Islet precursor cell (in vitro differentiated cells): ENCODE measurements around the gene PDE6B.
"Not testable (repeated sequence)": the region's sequence is repeated elsewhere in the genome, so short reads cannot be mapped to it uniquely, and the experiment has no call there.

Source experiments
- DNase-seq: peaks from one replicate; pipeline ENCODE4 v3.0.0-alpha.2; 2018

Gene PDE6B

GRCh38 chr4:687048-687970, 61.9 kb downstream of the PDE6B start:
- peak; percentile 96 for DNase-seq

GRCh38 chr4:687971-688853, 62.8 kb downstream of the PDE6B start:
- peak; percentile 73 for DNase-seq

- peak; percentile 74 for DNase-seq
These were observed 63.7 kb downstream of the PDE6B start, which contains the start of gene SLC49A3 for GRCh38 chr4:688854-689681. Gene SLC49A3, minus strand, starts transcription at chr4:689151. Its CDS starts 24 bp downstream, at chr4:689127.

- no peak for DNase-seq
These were observed 64.3 kb downstream of the PDE6B start for GRCh38 chr4:689723-690122.

- DNase-seq: peak; percentile 77
These were observed 67.6 kb downstream of the PDE6B start for GRCh38 chr4:692771-693554.

GRCh38 chr4:694341-694940, 69.1 kb downstream of the PDE6B start:
- not testable (repeated sequence) for DNase-seq

GRCh38 chr4:699816-700580, 74.6 kb downstream of the PDE6B start:
- DNase-seq: no peak

- no peak for DNase-seq
These were observed 75.4 kb downstream of the PDE6B start for GRCh38 chr4:700587-701264.

- DNase-seq: no peak
These were observed 77.3 kb downstream of the PDE6B start for GRCh38 chr4:702618-703048.

GRCh38 chr4:703336-704197, 78.2 kb downstream of the PDE6B start:
- DNase-seq: no peak

GRCh38 chr4:704198-704891, 79.0 kb downstream of the PDE6B start:
- DNase-seq: no peak

- no peak for DNase-seq
These were observed 79.6 kb downstream of the PDE6B start for GRCh38 chr4:704971-705277.

GRCh38 chr4:705278-706082, 80.1 kb downstream of the PDE6B start, which contains the start of gene PCGF3:
Gene PCGF3, plus strand, starts transcription at chr4:705832. Its CDS starts 27,849 bp downstream, at chr4:733681.
- peak; percentile 98 for DNase-seq

- DNase-seq: not testable (repeated sequence)
These were observed 80.8 kb downstream of the PDE6B start for GRCh38 chr4:706083-706633.

GRCh38 chr4:706834-707598, 81.6 kb downstream of the PDE6B start:
- DNase-seq: no peak

GRCh38 chr4:707929-708630, 82.7 kb downstream of the PDE6B start:
- no peak for DNase-seq
